RWPE1 (cell line): ENCODE measurements around the gene NMT1.

ENCODE experiments used
- CTCF ChIA-PET: fragments of 350-600 bp; sonication (Branson Sonifier 250); formaldehyde crosslinking; extraction: SDS; loops from one replicate; lab custom pipeline; 2021; lab: Yijun Ruan, JAX
- POLR2A ChIA-PET: fragments of 400-600 bp; formaldehyde crosslinking; extraction: SDS; loops from one replicate; lab custom pipeline; 2020; ENCODE audit warnings: antibody characterized with exemption; ENCODE audit not compliant: low non-redundant PET; lab: Yijun Ruan, JAX
- DNase-seq: peaks from one replicate; pipeline ENCODE4 v3.0.0; 2012; ENCODE audit warnings: low spot score
- H3K27ac ChIP-seq: fragments of 450-650 bp; 2 replicates; pipeline ENCODE4 v1.5.1; 2017
- CTCF ChIP-seq: fragments of 450-650 bp; conservative IDR thresholded peaks from 2 replicates; pipeline ENCODE4 v1.5.1; 2017; ENCODE audit warnings: low read depth, mild to moderate bottlenecking

Gene NMT1

DNA sequence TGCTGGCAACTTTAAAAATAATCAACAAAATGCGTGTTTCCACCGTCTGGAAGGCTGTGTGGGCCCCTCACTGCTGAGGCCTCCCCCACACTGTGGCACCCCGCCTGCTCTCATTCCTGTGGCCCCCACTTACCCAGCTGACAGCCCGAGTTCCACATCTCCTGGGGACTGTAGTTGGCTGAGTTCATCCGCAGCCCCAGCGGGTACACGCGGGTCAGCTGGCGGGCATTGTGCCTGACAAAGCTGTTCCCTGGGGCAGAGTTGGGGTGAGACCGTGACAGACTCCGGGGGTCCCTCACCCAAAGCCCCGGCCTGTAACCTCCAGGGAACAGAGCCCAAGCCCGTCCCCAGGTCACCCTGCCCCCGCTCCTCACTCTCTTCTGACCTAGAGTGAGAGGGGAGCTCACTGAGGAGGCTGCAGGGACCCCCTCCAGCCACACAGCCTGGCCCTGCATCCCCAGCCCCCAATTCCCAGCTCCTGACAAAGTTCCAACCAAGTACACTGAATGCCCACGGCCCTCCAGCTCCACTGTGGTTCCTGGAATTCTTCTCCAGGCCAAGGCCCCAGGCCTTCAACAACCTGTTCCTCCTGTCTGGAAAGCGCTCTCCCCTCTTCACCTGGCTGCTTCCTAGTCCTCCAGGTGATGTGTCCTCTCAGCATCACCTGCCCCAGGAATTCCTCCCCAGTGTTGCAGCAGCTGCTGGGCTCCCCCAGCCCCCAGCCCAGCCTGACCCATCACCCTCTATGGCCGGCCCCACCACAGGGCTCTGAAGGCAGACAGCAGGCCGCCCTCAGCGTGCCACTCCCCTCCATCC is 53.2 kb downstream of the NMT1 start:
- H3K27ac ChIP-seq: peak overlapping the region; percentile 81
- no peak for DNase-seq
- no peak for TF ChIP-seq CTCF
- ChIA-PET CTCF (interaction anchor here (0.9 to 1.4 kb wide), 2 partner anchors 15 to 21 kb away, joined by 5 to 6 read pairs; no protein-coding TSS in a partner anchor), POLR2A (no interaction called here)

GRCh38 chr17:45115015-45115625 is 54.0 kb downstream of the NMT1 start:
- POLR2A ChIA-PET: interaction anchor here (0.6 kb wide), 1 partner anchor 37 kb away, joined by 5 read pairs; no protein-coding TSS in a partner anchor
- CTCF ChIA-PET: interaction anchor here (0.6 to 1.4 kb wide), 4 partner anchors 16 to 336 kb away, joined by 4 to 6 read pairs (median 4); no protein-coding TSS in a partner anchor
- H3K27ac ChIP-seq: peak overlapping the region; percentile 81
- no peak for DNase-seq
- no peak for TF ChIP-seq CTCF

DNA sequence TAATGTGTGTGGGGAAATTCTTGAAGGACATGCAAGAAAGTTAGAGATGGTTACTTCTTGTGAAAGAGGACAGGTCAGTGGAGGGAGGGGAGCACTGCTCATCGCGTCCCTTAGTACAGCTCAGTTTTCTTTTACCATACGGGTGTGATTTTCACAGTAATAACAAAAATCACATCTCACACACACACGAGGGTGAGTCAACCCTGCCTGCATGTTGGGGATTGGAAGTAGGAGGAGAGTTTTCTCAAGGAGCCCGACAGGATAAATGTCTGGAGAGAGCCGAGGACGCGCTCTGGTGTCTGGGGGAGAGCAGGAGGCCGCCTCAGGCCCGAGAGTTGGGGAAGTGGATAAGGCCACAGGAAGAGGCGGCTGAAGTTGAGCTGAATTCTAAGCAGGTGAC is 54.8 kb downstream of the NMT1 start:
- DNase-seq: no peak
- ChIA-PET CTCF (interaction anchor here (0.6 to 1.7 kb wide), 3 partner anchors 17 to 184 kb away, joined by 3 to 7 read pairs (median 4); no protein-coding TSS in a partner anchor), POLR2A (interaction anchor here (0.6 kb wide), 1 partner anchor 36 kb away, joined by 5 read pairs; no protein-coding TSS in a partner anchor)
- H3K27ac ChIP-seq: peak overlapping the region; percentile 100
- no peak for TF ChIP-seq CTCF

DNA sequence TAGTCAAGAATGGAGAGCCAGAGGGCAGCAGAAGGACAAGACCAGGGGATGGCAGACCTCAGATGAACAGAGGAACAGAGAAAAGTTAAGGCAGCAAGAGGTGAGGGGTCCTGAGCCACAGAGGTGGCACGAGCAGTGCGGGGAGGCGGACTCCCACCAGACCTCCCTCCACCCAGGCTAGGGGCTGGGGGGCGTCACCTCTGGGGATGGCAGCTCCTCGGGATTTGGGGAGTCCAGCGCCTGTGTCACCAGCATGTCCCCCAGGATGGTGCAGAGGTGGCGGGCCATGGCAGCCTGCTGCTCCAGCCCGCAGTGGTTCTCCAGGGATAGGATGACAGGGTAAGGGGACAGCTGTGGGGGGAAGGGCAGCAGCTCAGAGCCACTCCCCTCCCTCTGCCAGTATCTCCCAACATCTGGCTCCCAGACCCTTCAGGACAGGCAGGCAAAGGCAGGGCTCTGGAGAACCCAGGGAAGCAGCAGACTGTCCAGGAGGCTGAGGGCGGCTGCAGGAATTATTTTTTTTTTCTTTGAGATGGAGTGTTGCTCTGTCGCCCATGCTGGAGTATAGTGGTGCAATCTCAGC is 55.4 kb downstream of the NMT1 start:
- CTCF ChIA-PET: interaction anchor here (1.7 kb wide), 1 partner anchor 17 kb away, joined by 7 read pairs; no protein-coding TSS in a partner anchor
- DNase-seq: no peak

GRCh38 chr17:45117334-45117733 is 56.2 kb downstream of the NMT1 start:
- H3K27ac ChIP-seq: peak overlapping the region; percentile 100
- no peak for DNase-seq
- no peak for TF ChIP-seq CTCF
- ChIA-PET POLR2A (no interaction called here), CTCF (interaction anchor here (1.7 kb wide), 1 partner anchor 18 kb away, joined by 7 read pairs; no protein-coding TSS in a partner anchor)

More for the DNA sequence above, 55.4 kb downstream of the NMT1 start:
- peak overlapping the region; percentile 100 for H3K27ac ChIP-seq
- TF ChIP-seq CTCF: no peak
- POLR2A ChIA-PET: no interaction called here
